ENCODE data around the gene AMPD1. TPM values are rescaled to one million over a fixed set of nuclear protein-coding genes. Genes with fewer than 3 reads are reported as not detected.
A peak's percentile ranks its signal among the peaks of the same experiment; 100 is the strongest.

The AMPD1 gene
- total RNA-seq, 1 donor from 2014 or later = not detected

GRCh38 chr1:114729782-114730181, 34.4 kb upstream of the AMPD1 start:
- H3K27ac Mint-ChIP-seq = no peak overlapping the region
- H3K36me3 Mint-ChIP-seq = peaks cover 55% of the 10 kb centered on the region

GRCh38 chr1:114728553-114728952, 33.2 kb upstream of the AMPD1 start:
- H3K27ac Mint-ChIP-seq = no peak overlapping the region
- no peak overlapping the region for H3K4me3 Mint-ChIP-seq
- no peak for DNase-seq (ENCODE audit: extremely low spot score, unreplicated experiment)
- TF ChIP-seq CTCF (conservative IDR thresholded peaks at IDR 0.05) = no peak
- peaks cover 53% of the 10 kb centered on the region for H3K36me3 Mint-ChIP-seq
- no peaks in the 10 kb centered on the region for H3K9me3 Mint-ChIP-seq
- no peaks in the 10 kb centered on the region for H3K4me1 Mint-ChIP-seq (ENCODE audit: unreplicated experiment)
- H3K27me3 Mint-ChIP-seq = no peaks in the 10 kb centered on the region

More at GRCh38 chr1:114729782-114730181, 34.4 kb upstream of the AMPD1 start:
- no peaks in the 10 kb centered on the region for H3K27me3 Mint-ChIP-seq
- no peak overlapping the region for H3K4me3 Mint-ChIP-seq
- no peak for DNase-seq (ENCODE audit: extremely low spot score, unreplicated experiment)
- no peak for TF ChIP-seq CTCF (conservative IDR thresholded peaks at IDR 0.05)
- no peaks in the 10 kb centered on the region for H3K4me1 Mint-ChIP-seq (ENCODE audit: unreplicated experiment)
- no peaks in the 10 kb centered on the region for H3K9me3 Mint-ChIP-seq

GRCh38 chr1:114725230-114725629, 29.9 kb upstream of the AMPD1 start:
- H3K27me3 Mint-ChIP-seq = no peaks in the 10 kb centered on the region
- no peak overlapping the region for H3K27ac Mint-ChIP-seq
- DNase-seq (ENCODE audit: extremely low spot score, unreplicated experiment) = no peak
- H3K9me3 Mint-ChIP-seq = no peaks in the 10 kb centered on the region
- H3K4me1 Mint-ChIP-seq (ENCODE audit: unreplicated experiment) = no peaks in the 10 kb centered on the region
- peaks cover 53% of the 10 kb centered on the region for H3K36me3 Mint-ChIP-seq
- no peak overlapping the region for H3K4me3 Mint-ChIP-seq
- no peak for TF ChIP-seq CTCF (conservative IDR thresholded peaks at IDR 0.05)

- no peak for DNase-seq (ENCODE audit: extremely low spot score, unreplicated experiment)
- Mint-ChIP-seq H3K27ac (no peak overlapping the region), H3K36me3 (peaks cover 54% of the 10 kb centered on the region), H3K27me3 (no peaks in the 10 kb centered on the region), H3K4me3 (no peak overlapping the region), H3K4me1 (ENCODE audit: unreplicated experiment) (no peaks in the 10 kb centered on the region), H3K9me3 (no peaks in the 10 kb centered on the region)
- no peak for TF ChIP-seq CTCF (conservative IDR thresholded peaks at IDR 0.05)
Observed at GRCh38 chr1:114723915-114724314, 28.6 kb upstream of the AMPD1 start.

- H3K9me3 Mint-ChIP-seq = no peaks in the 10 kb centered on the region
- H3K4me3 Mint-ChIP-seq = no peak overlapping the region
- DNase-seq (ENCODE audit: extremely low spot score, unreplicated experiment) = no peak
- H3K27me3 Mint-ChIP-seq = no peaks in the 10 kb centered on the region
- no peaks in the 10 kb centered on the region for H3K4me1 Mint-ChIP-seq (ENCODE audit: unreplicated experiment)
- H3K36me3 Mint-ChIP-seq = peaks cover 58% of the 10 kb centered on the region
- no peak overlapping the region for H3K27ac Mint-ChIP-seq
- TF ChIP-seq CTCF (conservative IDR thresholded peaks at IDR 0.05) = no peak
Observed at GRCh38 chr1:114723457-114723856, 28.1 kb upstream of the AMPD1 start.

- Mint-ChIP-seq H3K36me3 (peaks cover 54% of the 10 kb centered on the region), H3K27me3 (no peaks in the 10 kb centered on the region), H3K4me3 (no peak overlapping the region), H3K4me1 (ENCODE audit: unreplicated experiment) (peaks cover 13% of the 10 kb centered on the region), H3K27ac (peak overlapping the region; percentile 90), H3K9me3 (no peaks in the 10 kb centered on the region)
- TF ChIP-seq CTCF (conservative IDR thresholded peaks at IDR 0.05) = no peak
- no peak for DNase-seq (ENCODE audit: extremely low spot score, unreplicated experiment)
Observed at GRCh38 chr1:114720492-114720891, 25.1 kb upstream of the AMPD1 start.

Measured in type B pancreatic cell (in vitro differentiated cells).